NCI-H748 (cell line): ENCODE measurements around the gene NUP107.
A peak's percentile ranks its signal among the peaks of the same experiment; 100 is the strongest.

Source experiments
- DNase-seq: peaks from one replicate; lab custom pipeline; 2025; ENCODE audit not compliant: unreplicated experiment; lab: John Stamatoyannopoulos, UW

Gene NUP107

DNA sequence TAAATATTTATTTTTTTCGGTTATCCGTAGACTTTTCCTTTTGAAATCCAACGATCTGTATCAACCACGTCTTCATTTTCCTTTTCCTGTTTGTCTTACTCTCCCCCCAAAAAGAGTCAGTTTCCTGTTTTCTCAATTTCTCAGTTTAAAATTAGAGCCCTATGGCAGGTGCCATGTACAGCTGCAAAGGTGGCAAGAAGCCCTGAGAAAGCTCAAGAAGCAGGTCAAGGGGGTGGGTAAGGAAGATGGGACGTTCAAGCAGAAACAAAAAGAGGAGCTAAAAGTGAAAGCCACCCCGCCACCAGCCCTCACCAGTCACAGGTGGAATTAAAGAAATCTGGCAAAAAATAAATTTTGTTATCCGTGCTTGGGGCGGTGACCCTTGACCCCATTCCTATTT is 85.9 kb downstream of the NUP107 start:
- DNase-seq = no peak

DNA sequence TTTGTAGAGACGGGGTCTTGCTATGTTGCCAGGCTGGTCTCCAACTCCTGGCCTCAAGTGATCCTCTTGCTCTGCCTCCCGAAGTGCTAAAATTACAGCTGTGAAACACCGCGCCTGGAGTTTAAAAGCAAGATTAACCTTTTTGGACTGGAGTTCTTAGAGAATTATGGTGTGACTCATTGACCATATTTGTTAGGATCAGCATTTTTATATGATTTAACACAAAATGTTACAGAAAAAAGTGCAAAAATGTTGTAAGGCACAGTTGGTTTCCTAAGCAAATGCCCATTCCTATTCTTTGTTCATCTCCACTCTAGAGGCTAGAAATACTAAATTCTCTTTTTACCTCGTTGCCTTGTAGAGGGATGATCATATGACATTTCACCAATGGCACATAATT is 86.8 kb downstream of the NUP107 start:
- no peak for DNase-seq

DNA sequence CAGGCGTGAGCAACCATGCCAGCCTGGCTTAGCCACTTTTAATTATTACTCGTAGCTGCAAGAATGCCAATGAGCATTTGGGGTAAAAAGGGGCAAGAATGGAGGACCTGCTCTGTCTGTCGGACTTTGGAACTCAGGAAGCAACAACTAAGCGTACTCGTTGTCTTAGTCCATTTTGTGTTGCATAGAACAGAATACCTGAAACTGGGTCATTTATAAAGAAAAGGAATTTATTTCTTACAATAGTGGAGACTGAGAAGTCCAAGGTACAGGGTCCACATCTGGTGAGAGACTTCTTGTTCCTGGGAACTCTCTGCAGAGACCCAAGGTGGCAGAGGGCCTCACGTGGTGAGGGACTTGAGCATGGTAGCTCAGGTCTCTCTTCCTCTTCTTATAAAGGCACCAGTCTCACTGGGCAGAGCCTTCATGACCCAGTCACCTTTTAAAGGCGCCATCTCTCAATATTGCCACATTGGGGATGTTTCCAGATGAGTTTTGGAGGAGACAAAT is 88.4 kb downstream of the NUP107 start:
- no peak for DNase-seq

DNA sequence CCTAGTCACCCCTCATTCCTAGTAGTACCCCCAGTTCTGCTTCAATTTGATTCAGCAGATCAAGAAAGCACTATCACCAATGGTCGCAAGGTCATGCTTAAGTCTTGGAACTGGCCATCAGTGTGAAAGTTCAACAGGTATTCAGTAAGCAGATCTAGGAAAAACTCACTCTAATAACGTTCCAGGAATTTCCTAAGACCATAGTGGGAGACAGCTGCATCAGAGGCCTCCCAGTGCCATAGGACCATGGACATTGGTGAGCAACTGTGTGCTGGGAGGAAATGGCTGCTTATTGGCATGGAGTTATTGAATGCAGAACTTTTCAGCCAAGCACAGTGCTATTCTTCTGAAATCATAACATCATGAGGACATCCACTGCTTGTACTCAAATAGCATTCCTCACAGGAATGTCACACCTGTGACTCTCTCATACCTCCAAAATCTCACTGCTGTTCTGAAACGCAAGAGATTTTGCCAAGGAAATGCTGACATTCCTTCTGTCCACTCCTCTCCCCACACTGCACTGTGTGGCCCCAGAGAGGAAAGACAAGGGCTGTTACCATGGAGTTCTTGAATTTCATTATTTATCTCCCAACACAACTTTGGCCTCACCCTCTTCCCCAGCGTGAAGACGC is 90.3 kb downstream of the NUP107 start:
- no peak for DNase-seq

DNA sequence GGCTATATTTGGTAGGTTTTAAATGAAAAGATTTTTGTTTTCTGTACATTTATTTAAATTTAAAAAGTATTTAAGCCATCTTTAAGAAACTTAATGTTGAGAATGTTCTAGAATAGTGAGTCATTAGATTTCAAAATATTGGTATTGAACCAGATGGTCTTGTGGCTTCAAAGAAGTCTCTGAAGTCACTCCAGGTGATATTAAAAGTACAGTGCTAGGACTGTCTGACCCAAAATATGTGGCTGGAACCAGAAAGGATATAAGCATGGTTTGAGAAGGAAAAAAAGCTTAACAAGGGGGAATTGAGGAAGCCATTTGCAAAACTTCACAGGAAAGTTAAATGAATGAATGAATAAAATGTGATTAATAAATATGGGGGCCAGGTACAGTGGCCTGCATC is 92.5 kb downstream of the NUP107 start:
- DNase-seq = no peak

DNA sequence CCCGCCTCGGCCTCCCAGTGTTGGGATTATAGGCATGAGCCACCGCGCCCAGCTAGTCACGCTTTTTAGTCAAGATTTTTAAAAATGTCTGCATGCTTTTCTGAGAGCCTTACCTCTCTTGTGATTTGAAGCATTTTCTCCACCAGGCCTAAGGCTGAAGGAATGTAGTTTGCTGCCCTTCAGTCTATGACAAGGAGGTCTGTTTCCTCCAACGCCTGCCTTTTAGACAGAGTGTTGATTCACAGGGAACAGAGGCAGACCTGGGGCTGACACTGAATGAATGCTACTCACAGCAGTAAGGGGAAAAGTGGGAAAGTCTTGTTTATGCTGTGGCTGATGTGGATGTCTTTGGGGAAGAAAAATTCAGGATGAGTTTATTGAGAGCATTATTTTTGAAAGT is 94.0 kb downstream of the NUP107 start:
- no peak for DNase-seq

DNA sequence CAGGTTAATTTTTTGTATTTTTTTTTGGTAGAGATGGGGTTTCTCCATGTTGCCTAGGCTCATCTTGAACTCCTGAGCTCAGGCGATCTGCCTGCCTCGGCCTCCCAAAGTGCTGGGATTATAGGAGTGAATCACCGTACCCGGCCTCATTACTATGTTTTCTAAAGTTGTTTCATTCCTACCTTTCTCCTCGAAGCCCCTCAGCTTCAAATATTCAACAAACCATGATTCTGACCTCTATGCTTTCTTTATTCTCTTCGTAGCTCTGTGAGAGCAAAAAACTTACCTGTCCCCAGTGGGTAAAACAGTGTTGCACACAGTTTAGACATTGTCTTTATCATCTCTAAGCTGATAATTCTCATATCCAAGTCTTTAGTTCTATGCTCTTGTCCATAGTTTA is 95.0 kb downstream of the NUP107 start:
- DNase-seq = no peak

DNA sequence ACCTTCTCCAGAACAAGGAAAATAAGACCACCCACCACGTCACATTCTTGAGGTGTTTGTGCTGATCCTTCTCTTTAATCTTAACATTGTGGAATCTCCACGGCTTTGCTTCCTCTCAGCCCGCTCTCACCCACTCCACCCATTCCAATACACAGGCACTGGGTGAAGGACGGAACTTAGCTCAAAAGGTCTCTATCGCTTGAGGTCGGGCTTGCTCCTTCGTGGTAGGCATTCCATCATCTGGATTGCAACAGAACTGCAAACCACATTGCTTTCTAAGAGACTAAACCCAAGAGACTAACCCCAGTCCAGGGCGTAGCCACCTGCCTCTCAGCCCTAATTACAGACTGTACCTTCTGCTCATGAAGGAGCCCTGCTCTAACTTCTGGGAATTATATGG is 97.2 kb downstream of the NUP107 start:
- no peak for DNase-seq

DNA sequence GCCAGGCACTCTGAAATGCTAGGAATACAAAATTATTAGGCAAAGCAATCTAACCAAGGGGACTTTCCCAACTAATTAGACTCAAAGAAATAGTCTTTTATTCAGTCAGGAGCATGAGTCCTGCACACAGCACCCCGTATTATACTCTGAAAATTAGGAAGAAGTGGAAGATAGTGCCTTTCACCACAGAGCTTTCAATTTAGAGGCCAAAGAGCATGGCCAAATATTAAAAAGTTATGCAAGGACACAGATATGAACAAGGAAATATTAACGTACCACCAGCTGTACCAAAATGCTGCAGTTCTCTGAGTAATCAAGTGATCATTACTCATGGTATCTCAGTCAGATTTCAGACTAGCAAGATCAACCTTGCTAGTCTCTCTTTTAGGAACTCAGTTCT is 98.6 kb downstream of the NUP107 start:
- no peak for DNase-seq

DNA sequence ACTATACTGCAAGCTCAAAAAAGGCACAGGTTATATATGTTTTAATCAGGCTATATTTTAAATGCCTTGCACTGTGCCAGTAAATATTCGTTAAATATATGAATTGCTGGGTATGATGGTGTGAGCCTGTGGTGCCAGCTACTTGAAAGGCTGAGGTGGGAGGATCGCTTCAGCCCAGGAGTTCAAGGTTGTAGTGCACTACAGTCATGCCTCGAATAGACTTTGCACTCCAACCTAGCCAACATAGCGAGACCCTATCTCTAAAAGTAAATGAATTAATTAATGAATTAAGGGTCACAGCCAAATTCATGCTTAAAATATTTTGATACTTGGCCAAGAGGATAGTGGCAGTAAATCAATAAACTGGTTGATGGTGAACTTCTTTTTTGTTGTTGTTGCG is 99.0 kb downstream of the NUP107 start:
- DNase-seq = no peak

DNA sequence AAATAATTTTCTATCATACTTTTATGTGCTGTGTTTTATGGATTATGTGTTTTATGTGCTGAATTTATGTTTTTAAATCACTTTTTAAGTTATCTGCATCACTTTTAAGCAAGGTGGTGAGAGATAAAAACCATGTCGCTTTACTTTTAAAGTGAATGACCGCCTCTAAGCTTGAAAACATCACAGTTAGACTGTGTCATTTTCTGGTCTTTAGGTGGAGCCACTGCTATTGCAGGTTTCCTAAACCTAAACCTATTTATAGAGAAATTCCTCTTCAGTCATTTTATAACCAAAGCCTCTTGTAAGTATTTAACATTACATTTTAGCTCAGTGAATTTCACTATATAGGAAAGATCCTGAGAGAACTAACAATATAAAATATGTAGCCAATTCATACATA is 100.2 kb downstream of the NUP107 start:
- no peak for DNase-seq

DNA sequence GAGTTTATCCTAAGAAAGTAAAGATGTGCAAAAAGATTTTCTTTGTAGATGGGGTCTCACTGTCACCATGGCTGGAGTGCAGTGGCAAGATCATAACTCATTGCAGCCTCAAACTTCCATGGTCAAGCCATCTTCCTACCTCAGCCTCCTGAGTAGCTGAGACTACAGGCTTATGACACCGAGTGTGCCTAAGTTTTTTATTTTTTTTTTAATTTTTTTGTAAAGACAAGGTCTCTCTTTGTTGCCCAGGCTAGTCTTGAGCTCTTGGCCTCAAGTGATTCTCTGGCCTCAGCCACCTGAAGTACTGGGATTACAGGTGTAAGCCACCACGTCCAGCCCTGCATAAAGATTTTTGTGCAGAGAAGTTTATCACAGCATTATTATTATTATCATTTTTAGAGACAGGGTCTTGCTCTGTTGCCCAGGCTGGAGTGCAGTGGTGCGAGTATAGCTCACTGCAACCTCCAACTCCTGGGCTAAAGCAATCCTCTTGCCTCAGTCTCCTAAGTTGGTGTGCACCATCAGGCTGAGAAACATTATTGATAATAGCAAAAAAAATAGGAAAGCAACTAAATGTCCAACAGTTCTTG is 101.9 kb downstream of the NUP107 start:
- no peak for DNase-seq

DNA sequence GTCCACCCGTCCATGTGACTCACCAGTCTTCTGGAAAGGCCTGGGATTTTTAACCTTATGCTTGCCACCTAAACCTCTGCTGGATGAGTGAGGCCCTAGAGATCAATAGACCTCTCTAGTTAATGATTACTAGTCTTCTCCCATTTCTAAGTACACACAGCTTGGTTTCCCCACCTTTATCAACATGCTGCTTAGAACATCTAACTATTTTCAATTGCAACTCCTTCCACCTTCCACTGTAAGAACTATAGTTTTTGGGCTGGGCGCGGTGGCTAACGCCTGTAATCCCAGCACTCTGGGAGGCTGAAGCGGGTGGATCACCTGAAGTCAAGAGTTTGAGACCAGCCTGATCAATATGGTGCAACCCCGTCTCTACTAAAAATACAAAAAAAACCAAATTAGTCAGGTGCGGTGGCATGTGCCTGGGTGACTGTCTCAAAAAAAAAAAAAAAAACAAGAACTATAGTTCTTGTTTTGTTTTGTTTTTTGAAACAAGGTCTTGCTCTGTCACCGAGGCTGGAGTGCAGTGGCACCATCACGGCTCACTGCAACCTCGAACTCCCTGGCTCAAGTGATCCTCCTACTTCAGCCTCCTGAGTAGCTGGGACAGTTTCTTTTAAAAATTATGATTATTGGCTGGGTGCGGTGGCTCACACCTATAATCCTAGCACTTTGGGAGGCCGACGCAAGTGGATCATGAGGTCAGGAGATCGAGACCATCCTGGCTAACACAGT is 102.5 kb downstream of the NUP107 start:
- no peak for DNase-seq

DNA sequence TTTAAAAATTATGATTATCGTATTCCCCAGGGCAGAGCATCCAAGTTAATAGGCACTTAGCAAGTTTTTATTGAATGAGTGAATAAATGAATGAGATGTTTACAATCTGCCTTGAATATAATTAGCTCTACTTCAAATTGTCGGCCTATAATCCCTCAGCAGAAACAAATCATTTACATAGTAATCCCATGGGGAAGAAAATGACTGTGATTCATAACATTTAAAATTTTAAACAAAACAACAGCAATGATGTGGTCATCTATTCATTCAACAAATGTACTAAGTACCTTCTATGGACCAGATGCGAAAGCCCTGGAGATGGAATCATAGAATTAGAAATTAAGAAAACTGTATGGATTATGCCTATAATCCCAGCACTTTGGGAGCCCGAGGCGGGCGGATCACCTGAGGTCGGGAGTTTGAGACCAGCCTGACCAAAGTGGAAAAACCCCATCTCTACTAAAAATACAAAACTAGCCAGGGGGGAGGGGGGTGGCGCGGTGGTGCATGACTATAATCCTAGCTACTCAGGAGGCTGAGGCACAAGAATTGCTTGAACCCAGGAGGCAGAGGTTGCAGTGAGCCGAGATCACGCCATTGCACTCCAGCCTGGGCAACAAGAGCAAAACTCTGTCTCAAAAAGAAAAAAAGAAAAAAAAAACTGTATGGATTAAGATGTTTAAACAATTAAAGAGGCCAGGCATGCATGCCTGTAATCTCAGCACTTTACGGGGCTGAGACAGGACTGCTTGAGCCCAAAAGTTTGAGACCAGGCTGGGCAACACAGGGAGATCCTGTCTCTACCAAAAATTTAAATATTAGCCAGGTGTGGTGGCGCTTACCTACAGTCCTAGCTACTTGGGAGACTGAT is 103.5 kb downstream of the NUP107 start:
- DNase-seq = no peak

DNA sequence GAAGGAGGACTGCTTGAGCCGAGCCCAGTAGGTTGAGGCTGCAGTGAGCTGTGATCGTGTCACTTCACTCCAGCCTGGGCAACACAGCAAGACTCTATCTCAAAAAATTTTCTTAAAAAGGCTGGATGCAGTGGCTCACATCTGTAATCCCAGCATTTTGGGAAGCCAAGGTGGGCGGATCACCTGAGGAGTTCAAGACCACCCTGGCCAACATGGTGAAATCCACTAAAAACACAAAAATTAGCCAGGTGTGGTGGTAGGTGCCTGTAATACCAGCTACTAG is 104.1 kb downstream of the NUP107 start:
- DNase-seq = no peak

DNA sequence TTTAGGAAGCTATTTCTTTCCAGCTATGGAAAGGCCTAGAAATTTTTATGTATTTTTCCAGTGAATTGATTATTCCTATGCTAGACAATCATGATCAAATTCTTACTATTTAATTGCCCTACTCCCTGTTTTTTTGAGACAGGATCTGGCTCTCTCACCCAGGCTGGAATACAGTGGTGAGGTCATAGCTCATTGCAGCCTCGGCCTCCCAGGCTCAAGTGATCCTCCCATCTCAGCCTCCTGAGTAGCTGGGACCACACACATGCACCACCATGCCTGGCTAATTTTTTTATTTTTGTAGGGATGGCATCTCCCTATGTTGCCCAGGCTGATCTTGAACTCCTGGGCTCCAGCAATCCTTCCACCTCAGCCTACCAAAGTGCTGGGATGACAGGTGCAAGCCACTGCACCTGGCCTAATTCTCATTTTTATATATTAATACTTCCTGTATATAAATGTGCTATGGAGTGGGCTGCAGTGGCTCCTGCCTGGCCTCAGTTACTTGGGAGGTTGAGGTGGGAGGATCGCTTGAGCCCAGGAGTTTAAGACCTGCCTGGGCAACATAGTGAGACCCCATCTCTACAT is 105.2 kb downstream of the NUP107 start:
- DNase-seq = no peak

DNA sequence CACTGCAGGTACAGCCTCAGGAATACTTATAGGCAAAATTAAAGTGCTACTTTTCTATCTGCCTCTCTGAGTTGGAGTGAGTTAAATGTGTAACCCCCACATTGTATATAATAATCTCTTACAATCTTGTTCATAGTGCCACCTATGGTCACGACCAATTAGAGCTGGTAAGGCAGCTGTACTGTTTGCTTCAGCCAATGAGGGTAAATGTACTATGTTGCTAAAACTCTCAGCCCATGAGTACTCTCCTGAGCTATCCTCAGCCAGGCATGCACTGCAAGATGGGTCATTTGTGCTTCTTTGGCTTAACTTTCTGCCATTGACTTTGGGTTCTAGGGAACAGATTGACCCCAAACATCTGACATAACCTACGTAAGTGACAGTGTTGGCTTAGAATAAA is 106.2 kb downstream of the NUP107 start:
- DNase-seq = peak; percentile 18

DNA sequence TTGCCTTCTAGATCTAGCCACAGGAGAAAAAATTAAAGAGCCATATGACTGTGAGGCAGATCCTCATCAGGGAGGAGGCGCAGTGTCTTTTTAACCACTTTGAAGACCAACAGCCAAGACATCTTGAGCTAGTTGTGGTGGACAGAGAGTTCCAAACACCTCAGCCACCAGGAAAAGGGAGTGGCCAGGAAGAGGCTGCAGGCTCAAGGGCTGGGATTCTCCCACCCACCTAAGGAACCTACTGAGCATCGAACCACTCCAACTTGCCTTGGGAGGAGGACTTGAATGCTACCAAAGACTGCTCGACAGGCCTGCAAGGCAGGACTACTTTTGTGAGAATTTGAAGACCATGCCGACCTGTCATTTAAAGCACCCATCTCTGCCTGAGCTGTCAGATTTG is 106.7 kb downstream of the NUP107 start:
- no peak for DNase-seq

DNA sequence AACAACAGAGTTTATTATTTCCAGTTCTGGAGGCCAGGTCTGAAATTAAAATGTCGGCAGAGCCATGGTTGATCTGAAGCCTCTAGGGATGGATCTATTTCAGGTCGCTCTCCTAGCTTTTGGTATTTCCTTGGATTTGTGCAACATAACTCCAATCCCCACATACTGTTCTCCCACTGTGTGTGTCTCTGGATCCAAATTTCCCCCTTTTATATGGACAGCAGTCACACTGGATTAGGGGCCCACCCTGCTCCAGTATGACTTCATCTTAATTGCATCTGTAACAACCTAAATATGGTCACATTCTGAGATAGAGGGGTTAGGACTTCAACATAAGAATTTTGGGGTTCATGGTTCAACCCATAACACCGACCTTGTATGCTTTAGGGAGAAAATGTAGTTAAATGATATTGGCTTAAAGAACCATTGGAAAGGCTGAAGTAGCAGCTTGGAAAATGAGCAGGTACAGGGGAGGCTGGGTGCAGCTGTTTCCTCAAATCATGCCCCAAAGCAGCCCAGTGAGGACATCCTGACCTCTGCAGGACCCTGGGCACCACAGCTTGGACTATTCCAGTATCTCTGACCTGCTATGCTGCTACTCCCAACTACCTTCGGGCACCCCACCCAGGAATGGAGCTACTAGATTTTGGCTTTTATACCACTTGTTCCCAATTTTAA is 107.3 kb downstream of the NUP107 start:
- no peak for DNase-seq

DNA sequence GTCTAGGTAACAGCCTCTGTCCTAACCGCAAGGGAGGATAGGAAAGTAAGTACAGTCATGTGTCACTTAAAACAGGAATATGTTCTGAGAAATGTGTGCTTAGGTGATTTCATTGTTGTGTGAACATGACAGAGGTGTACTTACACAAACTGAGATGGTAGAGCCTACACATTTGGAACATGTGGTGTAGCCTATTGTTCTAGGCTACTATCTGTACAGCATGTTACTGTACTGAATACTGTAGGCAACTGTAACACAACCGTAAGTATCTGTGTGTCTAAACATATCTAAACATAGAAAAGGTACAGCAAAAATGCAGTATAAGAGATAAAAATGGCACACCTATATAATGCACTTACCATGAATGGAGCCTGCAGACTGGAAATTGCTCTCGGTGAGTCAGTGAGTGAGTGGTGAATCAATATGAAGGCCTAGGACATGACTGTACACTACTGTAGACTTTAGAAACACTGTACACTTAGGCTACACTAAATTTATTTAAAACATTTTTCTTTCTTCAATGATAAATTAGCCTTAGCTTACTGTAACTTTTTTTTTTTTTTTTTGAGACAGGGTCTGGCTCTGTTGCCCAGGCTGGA is 108.0 kb downstream of the NUP107 start:
- DNase-seq = no peak
